ENCODE data around the gene FAM47E. TPM values are rescaled to one million over a fixed set of nuclear protein-coding genes. Genes with fewer than 3 reads are reported as not detected.

Gene FAM47E
- total and polyA plus RNA-seq, 2 of the 13 experiments (the other 11 are each of a cell fraction or from before 2014, with no cell fraction given) = 0.33 to 0.66 TPM

GRCh38 chr4:76305971-76306881, 54.7 kb downstream of the FAM47E start, which contains the start of gene STBD1 (continued):
- TF ChIP-seq, protein P1, sequence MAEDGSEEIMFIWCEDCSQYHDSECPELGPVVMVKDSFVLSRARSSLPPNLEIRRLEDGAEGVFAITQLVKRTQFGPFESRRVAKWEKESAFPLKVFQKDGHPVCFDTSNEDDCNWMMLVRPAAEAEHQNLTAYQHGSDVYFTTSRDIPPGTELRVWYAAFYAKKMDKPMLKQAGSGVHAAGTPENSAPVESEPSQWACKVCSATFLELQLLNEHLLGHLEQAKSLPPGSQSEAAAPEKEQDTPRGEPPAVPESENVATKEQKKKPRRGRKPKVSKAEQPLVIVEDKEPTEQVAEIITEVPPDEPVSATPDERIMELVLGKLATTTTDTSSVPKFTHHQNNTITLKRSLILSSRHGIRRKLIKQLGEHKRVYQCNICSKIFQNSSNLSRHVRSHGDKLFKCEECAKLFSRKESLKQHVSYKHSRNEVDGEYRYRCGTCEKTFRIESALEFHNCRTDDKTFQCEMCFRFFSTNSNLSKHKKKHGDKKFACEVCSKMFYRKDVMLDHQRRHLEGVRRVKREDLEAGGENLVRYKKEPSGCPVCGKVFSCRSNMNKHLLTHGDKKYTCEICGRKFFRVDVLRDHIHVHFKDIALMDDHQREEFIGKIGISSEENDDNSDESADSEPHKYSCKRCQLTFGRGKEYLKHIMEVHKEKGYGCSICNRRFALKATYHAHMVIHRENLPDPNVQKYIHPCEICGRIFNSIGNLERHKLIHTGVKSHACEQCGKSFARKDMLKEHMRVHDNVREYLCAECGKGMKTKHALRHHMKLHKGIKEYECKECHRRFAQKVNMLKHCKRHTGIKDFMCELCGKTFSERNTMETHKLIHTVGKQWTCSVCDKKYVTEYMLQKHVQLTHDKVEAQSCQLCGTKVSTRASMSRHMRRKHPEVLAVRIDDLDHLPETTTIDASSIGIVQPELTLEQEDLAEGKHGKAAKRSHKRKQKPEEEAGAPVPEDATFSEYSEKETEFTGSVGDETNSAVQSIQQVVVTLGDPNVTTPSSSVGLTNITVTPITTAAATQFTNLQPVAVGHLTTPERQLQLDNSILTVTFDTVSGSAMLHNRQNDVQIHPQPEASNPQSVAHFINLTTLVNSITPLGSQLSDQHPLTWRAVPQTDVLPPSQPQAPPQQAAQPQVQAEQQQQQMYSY (CRISPR knock-in tag; IDR thresholded peaks at IDR 0.05) = 0 out of 2 replicates have a peak, but pooled peaks have one; percentile 24
- peak; percentile 92; the same call in 1 of the 2 replicates for TF ChIP-seq KAT7 (CRISPR knock-in tag; IDR thresholded peaks at IDR 0.05; ENCODE audit: borderline replicate concordance)
- TF ChIP-seq ELF1 (CRISPR knock-in tag; IDR thresholded peaks at IDR 0.05) = peak; percentile 59
- TF ChIP-seq EED (CRISPR knock-in tag; IDR thresholded peaks at IDR 0.05) = peak; percentile 84; the same call in 1 of the 2 replicates
- TF ChIP-seq AHDC1 (CRISPR knock-in tag; IDR thresholded peaks at IDR 0.05; ENCODE audit: borderline replicate concordance) = peak; percentile 64
- TF ChIP-seq, protein P2, sequence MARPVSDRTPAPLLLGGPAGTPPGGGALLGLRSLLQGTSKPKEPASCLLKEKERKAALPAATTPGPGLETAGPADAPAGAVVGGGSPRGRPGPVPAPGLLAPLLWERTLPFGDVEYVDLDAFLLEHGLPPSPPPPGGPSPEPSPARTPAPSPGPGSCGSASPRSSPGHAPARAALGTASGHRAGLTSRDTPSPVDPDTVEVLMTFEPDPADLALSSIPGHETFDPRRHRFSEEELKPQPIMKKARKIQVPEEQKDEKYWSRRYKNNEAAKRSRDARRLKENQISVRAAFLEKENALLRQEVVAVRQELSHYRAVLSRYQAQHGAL (CRISPR knock-in tag; IDR thresholded peaks at IDR 0.05; ENCODE audit: not compliant biosample characterization) = peak; percentile 26
- no peak for TF ChIP-seq PLSCR1 (CRISPR knock-in tag; IDR thresholded peaks at IDR 0.05; ENCODE audit: borderline replicate concordance)
- 0 out of 2 replicates have a peak, but pooled peaks have one; percentile 27 for TF ChIP-seq KLF13 (CRISPR knock-in tag; IDR thresholded peaks at IDR 0.05)
- TF ChIP-seq SP1 (IDR thresholded peaks at IDR 0.05) = no peak
- TF ChIP-seq SP1 (CRISPR knock-in tag; IDR thresholded peaks at IDR 0.05) = peak; percentile 32; the same call in 1 of the 2 replicates
- TF ChIP-seq, protein P3, sequence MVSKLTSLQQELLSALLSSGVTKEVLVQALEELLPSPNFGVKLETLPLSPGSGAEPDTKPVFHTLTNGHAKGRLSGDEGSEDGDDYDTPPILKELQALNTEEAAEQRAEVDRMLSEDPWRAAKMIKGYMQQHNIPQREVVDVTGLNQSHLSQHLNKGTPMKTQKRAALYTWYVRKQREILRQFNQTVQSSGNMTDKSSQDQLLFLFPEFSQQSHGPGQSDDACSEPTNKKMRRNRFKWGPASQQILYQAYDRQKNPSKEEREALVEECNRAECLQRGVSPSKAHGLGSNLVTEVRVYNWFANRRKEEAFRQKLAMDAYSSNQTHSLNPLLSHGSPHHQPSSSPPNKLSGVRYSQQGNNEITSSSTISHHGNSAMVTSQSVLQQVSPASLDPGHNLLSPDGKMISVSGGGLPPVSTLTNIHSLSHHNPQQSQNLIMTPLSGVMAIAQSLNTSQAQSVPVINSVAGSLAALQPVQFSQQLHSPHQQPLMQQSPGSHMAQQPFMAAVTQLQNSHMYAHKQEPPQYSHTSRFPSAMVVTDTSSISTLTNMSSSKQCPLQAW (CRISPR knock-in tag; IDR thresholded peaks at IDR 0.05) = no peak
- TF ChIP-seq POLR2G (IDR thresholded peaks at IDR 0.05; ENCODE audit: low read depth, low read length) = peak; percentile 70
- TF ChIP-seq ETV5 (CRISPR knock-in tag; IDR thresholded peaks at IDR 0.05; ENCODE audit: borderline replicate concordance) = peak; percentile 47; the same call in 1 of the 2 replicates
